ENCODE data around the gene C11orf86. TPM values are rescaled to one million over a fixed set of nuclear protein-coding genes. Genes with fewer than 3 reads are reported as not detected.

C11orf86 gene
- total RNA-seq, 2 donors from 2014 or later = not detected

- H3K4me1 ChIP-seq = no peaks in the 10 kb centered on the region
- H3K27me3 ChIP-seq = no peaks in the 10 kb centered on the region
- H3K27ac ChIP-seq = no peak overlapping the region
- H3K36me3 ChIP-seq = no peaks in the 10 kb centered on the region
- no peak for DNase-seq (ENCODE audit: low spot score)
- no peak for TF ChIP-seq CTCF (IDR thresholded peaks at IDR 0.05)
- H3K4me3 ChIP-seq = no peak overlapping the region
- H3K9me3 ChIP-seq = no peaks in the 10 kb centered on the region
Measured at GRCh38 chr11:67007126-67007525, 32.0 kb downstream of the C11orf86 start.

DNA sequence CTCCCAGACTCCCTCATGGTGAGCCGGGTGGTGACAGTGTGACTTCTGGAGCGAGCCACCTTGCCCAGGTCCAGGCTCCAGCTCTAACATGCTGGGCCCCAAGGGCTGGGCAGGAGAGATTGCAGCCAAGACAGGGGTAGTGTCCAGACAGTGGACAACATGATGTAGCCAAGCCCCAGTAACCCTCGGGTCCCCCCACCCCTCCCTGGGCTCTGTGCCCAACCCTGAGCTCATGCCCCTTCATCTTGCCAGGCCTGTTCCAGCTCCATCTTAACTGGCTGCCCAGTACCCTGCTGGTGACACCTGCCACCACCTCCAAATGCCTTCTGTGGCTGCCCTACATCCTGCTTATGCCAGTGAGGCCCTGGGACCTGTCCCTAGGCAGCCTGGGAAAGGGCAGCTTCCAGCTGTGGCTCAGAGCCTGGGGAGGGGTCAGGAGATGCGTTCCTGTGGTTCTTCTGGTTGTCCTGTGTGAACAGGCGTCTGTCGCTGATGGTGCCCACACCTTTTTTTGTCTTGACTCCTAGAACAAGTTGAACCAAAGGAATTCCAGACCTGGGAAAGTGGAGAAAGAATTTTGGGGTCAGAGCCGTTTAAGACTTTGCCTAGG, 35.3 kb downstream of the C11orf86 start:
- no peaks in the 10 kb centered on the region for H3K9me3 ChIP-seq
- no peaks in the 10 kb centered on the region for H3K27me3 ChIP-seq
- no peak for TF ChIP-seq CTCF (IDR thresholded peaks at IDR 0.05)
- no peak for DNase-seq (ENCODE audit: low spot score)
- H3K4me3 ChIP-seq = no peak overlapping the region
- H3K4me1 ChIP-seq = no peaks in the 10 kb centered on the region
- H3K27ac ChIP-seq = no peak overlapping the region
- no peaks in the 10 kb centered on the region for H3K36me3 ChIP-seq

DNA sequence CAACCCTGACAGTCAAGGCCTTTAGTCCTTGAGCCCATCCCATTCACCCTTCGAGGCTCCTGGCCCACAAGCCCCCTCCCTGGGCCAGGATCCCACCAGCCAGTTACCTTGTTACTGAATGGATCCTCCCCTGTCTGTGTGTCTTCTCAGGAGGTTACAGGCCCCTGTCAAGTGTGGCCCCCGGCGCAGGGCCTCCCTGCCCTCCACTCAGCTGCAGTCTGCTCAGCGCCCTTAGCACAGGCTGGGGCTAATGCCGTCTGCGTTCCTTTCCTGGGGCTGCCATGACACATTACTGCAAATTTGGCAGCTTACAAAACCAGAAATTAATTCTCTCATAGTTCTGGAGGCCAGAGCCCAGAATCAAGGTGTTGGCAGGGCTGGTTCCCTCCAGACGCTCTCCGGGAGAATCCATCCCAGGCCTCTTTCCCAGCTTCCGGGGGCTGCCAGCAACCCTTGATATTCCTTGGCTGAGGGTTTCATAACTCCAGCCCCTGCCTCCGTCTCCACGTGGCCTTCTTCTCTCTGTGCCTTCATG, 38.5 kb downstream of the C11orf86 start:
- Histone ChIP-seq H3K27ac (no peak overlapping the region), H3K36me3 (no peaks in the 10 kb centered on the region), H3K4me3 (no peak overlapping the region), H3K4me1 (no peaks in the 10 kb centered on the region), H3K27me3 (no peaks in the 10 kb centered on the region), H3K9me3 (no peaks in the 10 kb centered on the region)
- no peak for DNase-seq (ENCODE audit: low spot score)
- TF ChIP-seq CTCF (IDR thresholded peaks at IDR 0.05) = no peak

GRCh38 chr11:67014343-67014742, 39.2 kb downstream of the C11orf86 start:
- Histone ChIP-seq H3K4me3 (no peak overlapping the region), H3K9me3 (no peaks in the 10 kb centered on the region), H3K27ac (no peak overlapping the region), H3K27me3 (no peaks in the 10 kb centered on the region), H3K36me3 (no peaks in the 10 kb centered on the region), H3K4me1 (no peaks in the 10 kb centered on the region)
- no peak for TF ChIP-seq CTCF (IDR thresholded peaks at IDR 0.05)
- DNase-seq (ENCODE audit: low spot score) = no peak

- no peak for DNase-seq (ENCODE audit: low spot score)
- H3K27ac ChIP-seq = no peak overlapping the region
- TF ChIP-seq CTCF (IDR thresholded peaks at IDR 0.05) = no peak
Measured at GRCh38 chr11:67015048-67015447, 39.9 kb downstream of the C11orf86 start.

DNA sequence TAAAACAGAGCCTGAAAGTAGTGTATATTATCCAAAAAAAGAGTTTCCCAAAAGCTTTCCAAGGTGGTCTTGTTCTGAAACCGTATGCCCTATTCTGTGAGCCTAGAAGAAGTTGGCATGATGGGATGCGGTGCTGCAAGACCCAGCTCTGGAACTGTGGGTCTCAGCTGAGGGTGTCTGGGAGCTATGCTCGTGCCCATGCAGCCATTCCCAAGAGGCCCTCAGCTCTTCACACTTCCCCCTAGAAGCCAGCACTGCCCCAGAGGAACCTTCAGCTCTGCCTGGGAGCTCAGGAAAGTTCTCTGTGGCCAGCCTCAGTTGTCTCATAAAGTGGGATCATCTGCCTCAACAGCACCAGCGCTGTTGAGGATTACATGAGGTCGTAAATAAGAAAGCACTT, 41.4 kb downstream of the C11orf86 start:
- no peak for TF ChIP-seq CTCF (IDR thresholded peaks at IDR 0.05)
- no peak for DNase-seq (ENCODE audit: low spot score)
- no peak overlapping the region for H3K27ac ChIP-seq
- no peaks in the 10 kb centered on the region for H3K4me1 ChIP-seq
- no peaks in the 10 kb centered on the region for H3K36me3 ChIP-seq
- no peaks in the 10 kb centered on the region for H3K9me3 ChIP-seq
- no peak overlapping the region for H3K4me3 ChIP-seq
- no peaks in the 10 kb centered on the region for H3K27me3 ChIP-seq

More at GRCh38 chr11:67015048-67015447, 39.9 kb downstream of the C11orf86 start:
- Histone ChIP-seq H3K9me3 (no peaks in the 10 kb centered on the region), H3K4me1 (no peaks in the 10 kb centered on the region), H3K4me3 (no peak overlapping the region), H3K27me3 (no peaks in the 10 kb centered on the region), H3K36me3 (no peaks in the 10 kb centered on the region)
